ENCODE data around the gene ZCCHC24.

DNA sequence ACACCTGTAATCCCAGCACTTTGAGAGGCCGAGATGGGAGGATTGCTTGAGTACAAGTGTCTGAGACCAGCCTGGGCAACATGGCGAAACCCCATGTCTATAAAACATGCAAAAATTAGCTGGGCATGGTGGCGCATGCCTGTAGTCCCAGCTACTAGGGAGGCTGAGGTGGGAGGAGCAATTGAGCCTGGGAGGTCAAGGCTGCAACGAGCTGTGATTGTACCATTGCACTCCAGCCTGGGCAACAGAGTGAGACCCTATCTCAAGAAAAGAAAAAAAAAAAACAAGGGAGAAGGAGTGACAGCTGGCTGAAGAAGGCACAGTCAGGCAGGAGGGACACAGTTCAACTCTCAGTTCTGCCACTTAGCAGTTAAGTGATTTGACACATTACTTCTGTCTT is 26.4 kb upstream of the ZCCHC24 start:
- TF ChIP-seq POLR2A (IDR thresholded peaks at IDR 0.05), result no peak
- TF ChIP-seq, protein P1, sequence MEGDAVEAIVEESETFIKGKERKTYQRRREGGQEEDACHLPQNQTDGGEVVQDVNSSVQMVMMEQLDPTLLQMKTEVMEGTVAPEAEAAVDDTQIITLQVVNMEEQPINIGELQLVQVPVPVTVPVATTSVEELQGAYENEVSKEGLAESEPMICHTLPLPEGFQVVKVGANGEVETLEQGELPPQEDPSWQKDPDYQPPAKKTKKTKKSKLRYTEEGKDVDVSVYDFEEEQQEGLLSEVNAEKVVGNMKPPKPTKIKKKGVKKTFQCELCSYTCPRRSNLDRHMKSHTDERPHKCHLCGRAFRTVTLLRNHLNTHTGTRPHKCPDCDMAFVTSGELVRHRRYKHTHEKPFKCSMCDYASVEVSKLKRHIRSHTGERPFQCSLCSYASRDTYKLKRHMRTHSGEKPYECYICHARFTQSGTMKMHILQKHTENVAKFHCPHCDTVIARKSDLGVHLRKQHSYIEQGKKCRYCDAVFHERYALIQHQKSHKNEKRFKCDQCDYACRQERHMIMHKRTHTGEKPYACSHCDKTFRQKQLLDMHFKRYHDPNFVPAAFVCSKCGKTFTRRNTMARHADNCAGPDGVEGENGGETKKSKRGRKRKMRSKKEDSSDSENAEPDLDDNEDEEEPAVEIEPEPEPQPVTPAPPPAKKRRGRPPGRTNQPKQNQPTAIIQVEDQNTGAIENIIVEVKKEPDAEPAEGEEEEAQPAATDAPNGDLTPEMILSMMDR (IDR thresholded peaks at IDR 0.05), result no peak

All from testis (tissue), 2 donors.